GM12878 (cell line): Measurements from ENCODE around the gene ITPR2. TPM values are rescaled to one million over a fixed set of nuclear protein-coding genes. Genes with fewer than 3 reads are reported as not detected.

Experiments
- ATAC-seq: fragments of 200-7000 bp; cut with Tn5 transposase; 3 replicates; pipeline ENCODE4 v1.9.1; 2020; ENCODE audit warnings: mild to moderate bottlenecking, moderate library complexity
- BruUV-seq: library from RNA; stranded (reverse); fragments of 400-500 nt; replicated peaks from 2 replicates; lab custom pipeline; 2021; lab: Mats Ljungman, UMichigan
- CTCF ChIA-PET: fragments of 300-600 bp; sonication (Branson Sonifier 250); formaldehyde crosslinking; extraction: SDS; loops from one replicate; lab custom pipeline; 2021; ENCODE audit warnings: inconsistent platforms; lab: Yijun Ruan, JAX
- POLR2A ChIA-PET: fragments of 350-600 bp; formaldehyde crosslinking; extraction: SDS; loops from one replicate; lab custom pipeline; 2021; ENCODE audit warnings: inconsistent platforms; lab: Charles Lee
- RAD21 ChIA-PET: fragments of 300-600 bp; sonication (Branson Sonifier 250); formaldehyde crosslinking; loops from one replicate; lab custom pipeline; 2023; ENCODE audit warnings: antibody characterized with exemption; ENCODE audit not compliant: unreplicated experiment; lab: Charles Lee
- SMC1A ChIA-PET: fragments of 300-600 bp; sonication (Branson Sonifier 250); formaldehyde crosslinking; loops from one replicate; lab custom pipeline; 2023; ENCODE audit not compliant: unreplicated experiment, uncharacterized antibody; lab: Charles Lee
- DNase-seq: peaks from one replicate; pipeline ENCODE4 v3.0.0-alpha.2; 2011; ENCODE audit warnings: low read depth, low spot score
- FAIRE-seq: peaks from 3 replicates; lab custom pipeline; 2011; peaks lifted over from hg19 to GRCh38; lab: Jason Lieb, UNC
- H2AFZ ChIP-seq: 2 replicates; pipeline ENCODE4 v1.6.0; 2011; ENCODE audit warnings: low read depth, low read length, control low read depth; ENCODE audit not compliant: control insufficient read depth
- H3K27ac ChIP-seq: 2 replicates; pipeline ENCODE4 v1.5.1; 2011; ENCODE audit warnings: control low read depth; ENCODE audit not compliant: control insufficient read depth, insufficient read depth
- H3K27me3 ChIP-seq, 2 experiments: replicated peaks in 1 of 2; 2 replicates each; pipeline versions ENCODE4 v1.6.0 to v1.6.1; 2011; ENCODE audit warnings: low read length in 1 of 2; ENCODE audit not compliant: control insufficient read depth in 2 of 2, insufficient read depth in 2 of 2
- H3K36me3 ChIP-seq, 2 experiments: 2 replicates each; pipeline ENCODE4 v1.5.1; 2011; ENCODE audit warnings: low read length in 1 of 2; ENCODE audit not compliant: control insufficient read depth in 2 of 2, insufficient read depth in 2 of 2
- H3K4me1 ChIP-seq: 2 replicates; pipeline ENCODE4 v1.6.1; 2011; ENCODE audit warnings: mild to moderate bottlenecking, low read length, moderate library complexity, mixed read lengths; ENCODE audit not compliant: control insufficient read depth, insufficient read depth
- H3K4me2 ChIP-seq: 2 replicates; pipeline ENCODE4 v1.6.0; 2011; ENCODE audit warnings: control low read depth; ENCODE audit not compliant: control insufficient read depth, insufficient read depth
- H3K4me3 ChIP-seq: fragments of 200-600 bp; sonication (generic); 2 replicates; pipeline ENCODE4 v1.5.1; 2016
- H3K79me2 ChIP-seq: 2 replicates; pipeline ENCODE4 v1.6.0; 2011; ENCODE audit warnings: low read length; ENCODE audit not compliant: control insufficient read depth, insufficient read depth
- H3K9ac ChIP-seq: 2 replicates; pipeline ENCODE4 v1.8.0; 2011; ENCODE audit warnings: low read length, control low read depth, mixed read lengths; ENCODE audit not compliant: control insufficient read depth, insufficient read depth
- H3K9me3 ChIP-seq: replicated peaks from 3 replicates; pipeline ENCODE4 v1.5.1; 2011; ENCODE audit warnings: mild to moderate bottlenecking, low read length; ENCODE audit not compliant: control insufficient read depth, insufficient read depth
- H4K20me1 ChIP-seq: 2 replicates; pipeline ENCODE4 v1.6.0; 2011; ENCODE audit not compliant: control insufficient read depth, insufficient read depth
- MLLT1 ChIP-seq: fragments of 450-650 bp; IDR thresholded peaks from 2 replicates; pipeline ENCODE4 v1.6.1; 2016; ENCODE audit warnings: mild to moderate bottlenecking
- ZNF592 ChIP-seq: fragments of 450-650 bp; IDR thresholded peaks from 2 replicates; pipeline ENCODE4 v1.6.1; 2017; ENCODE audit warnings: mild to moderate bottlenecking, moderate library complexity
- WGBS: methylation state at CpG from one replicate; pipeline ENCODE4 v1.1.6; 2016; ENCODE audit warnings: low lambda C conversion rate; ENCODE audit not compliant: insufficient replicate concordance, insufficient coverage; ENCODE audit errors: missing lambda C conversion rate; 5-methylcytosine and 5-hydroxymethylcytosine counted together
- in situ Hi-C: fragments of 300-500 bp; cut with MboI; formaldehyde crosslinking; loops from 9 replicates; pipeline ENCODE4 v1.14.3; 2018; ENCODE audit warnings: mixed read lengths
- intact Hi-C: fragments of 100-400 bp; cut with micrococcal nuclease; formaldehyde crosslinking; loops from one replicate; pipeline ENCODE4 v1.14.2; 2022; ENCODE audit not compliant: unreplicated experiment
- polyA plus RNA-seq, 11 experiments: library from polyadenylated mRNA; depleted of rRNA in 4 of 11; unstranded in 6 of 11; stranded (reverse) in 5 of 11; fragments of >200 nt; fragmentation: Nextera tagmentation in 4 of 11; fragmentation: Illumina TruSeq in 1 of 11; extraction: Ambion mirVana in 4 of 11; extraction: Trizol in 1 of 11; gene quantifications; 1 replicate in 1 of 11; 2 replicates in 10 of 11; pipeline versions ENCODE4 v1.2.1 to v1.2.3, GENCODE V29; 2011 to 2016; ENCODE audit warnings: inconsistent platforms in 2 of 11, missing spikeins in 2 of 11, low read depth in 1 of 11
- total RNA-seq, 4 experiments: library from RNA; depleted of rRNA in 3 of 4; stranded (reverse); fragments of >200 nt in 3 of 4; fragmentation: Illumina TruSeq in 1 of 4; extraction: Trizol in 1 of 4; gene quantifications; 2 replicates each; pipeline versions ENCODE4 v1.2.1 to v1.2.3, GENCODE V29; 2013 to 2021
- TF ChIP-seq, protein P1 (sequence below): fragments of 450-650 bp; IDR thresholded peaks from 2 replicates; pipeline ENCODE4 v1.6.1; 2016; ENCODE audit warnings: mild to moderate bottlenecking

Gene ITPR2
- total and polyA plus RNA-seq, 10 of the 15 experiments (the other 5 are each of a cell fraction or from before 2014, with no cell fraction given) = 7.5 to 76.2 (median 47.1) TPM

- WGBS = 91% methylated on average over 5 of the region's 5 CpGs
- peak; percentile 23 for ATAC-seq
Observed at GRCh38 chr12:26826437-26826836, 6.6 kb downstream of the ITPR2 start.

More at GRCh38 chr12:26826437-26826836, 6.6 kb downstream of the ITPR2 start:
- Histone ChIP-seq H3K4me3 (peak overlapping the region; percentile 38; the same call in 1 of the 2 replicates), H3K36me3 (no peaks in the 10 kb centered on the region; a peak in 2 of 4 replicates), H3K9ac (no peak overlapping the region), H3K9me3 (no peaks in the 10 kb centered on the region), H3K27ac (no peak overlapping the region), H2AFZ (no peak overlapping the region), H3K27me3 (no peaks in the 10 kb centered on the region), H4K20me1 (no peaks in the 10 kb centered on the region), H3K79me2 (peaks cover 92% of the 10 kb centered on the region), H3K4me1 (peaks cover 8% of the 10 kb centered on the region), H3K4me2 (peak overlapping the region; percentile 80; the same call in 1 of the 2 replicates)
- ChIA-PET SMC1A (interaction anchor here (1.0 to 2.0 kb wide), 8 partner anchors 18 to 110 kb away, joined by 3 to 11 read pairs (median 5); no protein-coding TSS in a partner anchor), CTCF (interaction anchor here (1.0 to 1.5 kb wide), 6 partner anchors 20 to 125 kb away, joined by 3 to 5 read pairs (median 3); no protein-coding TSS in a partner anchor), RAD21 (interaction anchor here (1.4 to 2.0 kb wide), 3 partner anchors 35 to 78 kb away, joined by 5 to 7 read pairs (median 6); no protein-coding TSS in a partner anchor), POLR2A (interaction anchor here (1.1 to 1.3 kb wide), 5 partner anchors 24 to 117 kb away, joined by 3 to 4 read pairs (median 3); no protein-coding TSS in a partner anchor)
- in situ Hi-C loops = no loop called here
- FAIRE-seq (no peak), DNase-seq (no peak)
- intact Hi-C loops = no loop called here
- TF ChIP-seq MLLT1 (peak; percentile 79), ZNF592 (no peak)
- TF ChIP-seq, protein P1, sequence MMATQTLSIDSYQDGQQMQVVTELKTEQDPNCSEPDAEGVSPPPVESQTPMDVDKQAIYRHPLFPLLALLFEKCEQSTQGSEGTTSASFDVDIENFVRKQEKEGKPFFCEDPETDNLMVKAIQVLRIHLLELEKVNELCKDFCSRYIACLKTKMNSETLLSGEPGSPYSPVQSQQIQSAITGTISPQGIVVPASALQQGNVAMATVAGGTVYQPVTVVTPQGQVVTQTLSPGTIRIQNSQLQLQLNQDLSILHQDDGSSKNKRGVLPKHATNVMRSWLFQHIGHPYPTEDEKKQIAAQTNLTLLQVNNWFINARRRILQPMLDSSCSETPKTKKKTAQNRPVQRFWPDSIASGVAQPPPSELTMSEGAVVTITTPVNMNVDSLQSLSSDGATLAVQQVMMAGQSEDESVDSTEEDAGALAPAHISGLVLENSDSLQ = peak; percentile 38; the same call in 1 of the 2 replicates
- BruUV-seq = no TSS peak
